Inflammatory macrophage (primary cell): ENCODE data around the gene CD247.

Source experiments
- DNase-seq, 2 donors: peaks; one replicate each; pipeline ENCODE4 v3.0.0-alpha.2; 2020 to 2022

Gene CD247

DNA sequence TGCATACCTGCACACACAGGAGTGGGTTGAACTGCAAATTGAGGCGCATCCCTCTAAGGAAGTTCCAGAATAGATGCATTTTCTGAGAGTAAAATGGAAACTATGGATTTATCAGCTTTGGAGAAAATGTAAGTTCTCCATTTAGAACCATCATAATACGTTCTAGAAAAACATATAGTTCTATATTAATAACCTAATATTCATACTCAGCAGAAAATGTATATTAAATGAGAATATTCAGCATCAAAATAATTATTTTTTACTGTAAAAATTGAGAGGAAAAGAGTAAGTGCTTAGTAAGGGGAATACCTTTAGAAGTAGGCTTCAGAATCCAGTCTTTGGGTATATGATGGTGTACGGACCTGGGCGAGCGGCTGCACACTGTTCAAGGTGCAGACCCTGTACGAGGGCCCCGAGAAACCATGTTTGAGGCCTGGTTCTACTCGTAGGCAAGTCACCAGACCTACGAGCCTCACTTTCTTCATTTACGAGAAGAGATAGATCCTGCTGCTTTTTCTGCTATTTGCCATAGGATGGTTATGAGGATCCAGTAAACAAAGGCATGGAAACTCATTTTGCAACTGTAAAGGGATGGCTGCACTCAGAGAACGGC, 6.8 kb downstream of the CD247 start:
- no peak for DNase-seq

GRCh38 chr1:167510881-167511280, 7.4 kb downstream of the CD247 start:
- DNase-seq, result no peak

DNA sequence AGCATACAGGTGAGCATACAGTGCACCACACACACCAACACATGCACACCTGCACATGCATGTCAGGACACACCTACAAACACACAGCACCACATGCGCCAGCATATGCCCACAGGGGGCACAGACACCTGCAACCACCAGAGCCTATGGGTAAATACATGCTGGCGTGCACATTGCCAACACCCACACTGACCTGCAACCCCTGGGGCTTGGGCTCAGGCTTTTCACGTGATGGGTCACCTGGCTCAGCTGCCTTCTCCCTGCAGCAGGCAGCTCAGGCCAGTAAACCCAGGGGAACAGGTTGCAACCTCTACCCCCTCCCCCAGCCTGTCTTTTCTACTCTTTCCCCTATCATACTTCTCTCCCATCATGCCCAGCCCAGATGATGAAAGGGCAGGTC, 8.1 kb downstream of the CD247 start:
- DNase-seq, result no peak

DNA sequence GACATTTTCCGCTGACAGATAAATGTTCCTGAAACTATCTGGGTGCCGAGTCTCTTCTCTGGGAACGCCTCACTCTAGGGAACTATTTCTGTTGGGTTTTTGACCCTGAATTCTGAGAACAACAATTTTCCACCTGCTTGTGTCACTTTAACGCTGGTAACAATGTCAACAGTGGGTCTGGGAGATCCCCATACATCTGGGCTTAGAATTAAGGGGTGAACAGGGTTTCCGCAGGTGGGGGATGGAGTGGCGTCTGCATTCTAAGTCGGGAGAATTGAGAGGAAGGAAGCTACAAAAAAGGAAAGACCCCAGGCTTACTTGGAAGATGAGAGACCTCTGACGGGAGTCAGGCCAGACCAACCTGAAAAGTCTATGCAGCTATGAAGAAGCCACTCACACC, 8.7 kb downstream of the CD247 start:
- DNase-seq, result no peak

DNA sequence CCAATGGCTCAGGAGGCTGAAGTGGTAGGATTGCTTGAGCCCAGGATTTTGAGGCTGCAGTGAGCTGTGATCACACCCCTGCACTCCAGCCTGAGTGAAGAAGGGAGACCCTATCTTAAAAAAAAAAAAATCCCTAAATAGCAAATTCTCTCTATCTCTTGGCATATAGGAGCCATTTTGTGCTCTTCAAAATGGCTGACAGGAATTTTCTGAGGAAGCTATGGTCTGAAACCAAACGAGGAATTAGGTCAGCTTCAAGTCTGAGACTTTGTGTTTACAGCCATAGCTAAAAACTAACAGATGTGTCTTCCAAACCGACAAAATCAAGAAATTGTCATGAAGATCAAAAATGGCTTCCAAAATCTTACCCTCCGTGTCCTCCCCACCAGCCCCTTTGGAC, 10.6 kb downstream of the CD247 start:
- no peak for DNase-seq

DNA sequence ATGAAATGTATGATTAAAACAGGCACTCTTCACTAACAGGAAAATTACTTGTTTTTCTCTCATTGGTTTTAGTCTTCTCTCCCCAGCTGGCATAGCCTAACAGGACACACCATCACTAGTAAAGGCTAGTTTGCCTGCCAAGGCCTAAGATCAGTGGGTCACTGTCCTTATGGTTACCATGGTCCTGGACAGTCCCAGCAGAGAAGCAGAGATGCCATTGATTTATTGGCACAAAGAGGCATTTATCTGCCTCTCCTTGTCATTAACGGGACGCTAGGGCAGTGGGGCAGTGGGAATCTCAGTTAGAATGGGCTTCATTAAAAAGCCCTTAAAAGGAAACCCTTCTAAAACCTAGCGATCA, 13.9 kb downstream of the CD247 start:
- DNase-seq, result no peak

DNA sequence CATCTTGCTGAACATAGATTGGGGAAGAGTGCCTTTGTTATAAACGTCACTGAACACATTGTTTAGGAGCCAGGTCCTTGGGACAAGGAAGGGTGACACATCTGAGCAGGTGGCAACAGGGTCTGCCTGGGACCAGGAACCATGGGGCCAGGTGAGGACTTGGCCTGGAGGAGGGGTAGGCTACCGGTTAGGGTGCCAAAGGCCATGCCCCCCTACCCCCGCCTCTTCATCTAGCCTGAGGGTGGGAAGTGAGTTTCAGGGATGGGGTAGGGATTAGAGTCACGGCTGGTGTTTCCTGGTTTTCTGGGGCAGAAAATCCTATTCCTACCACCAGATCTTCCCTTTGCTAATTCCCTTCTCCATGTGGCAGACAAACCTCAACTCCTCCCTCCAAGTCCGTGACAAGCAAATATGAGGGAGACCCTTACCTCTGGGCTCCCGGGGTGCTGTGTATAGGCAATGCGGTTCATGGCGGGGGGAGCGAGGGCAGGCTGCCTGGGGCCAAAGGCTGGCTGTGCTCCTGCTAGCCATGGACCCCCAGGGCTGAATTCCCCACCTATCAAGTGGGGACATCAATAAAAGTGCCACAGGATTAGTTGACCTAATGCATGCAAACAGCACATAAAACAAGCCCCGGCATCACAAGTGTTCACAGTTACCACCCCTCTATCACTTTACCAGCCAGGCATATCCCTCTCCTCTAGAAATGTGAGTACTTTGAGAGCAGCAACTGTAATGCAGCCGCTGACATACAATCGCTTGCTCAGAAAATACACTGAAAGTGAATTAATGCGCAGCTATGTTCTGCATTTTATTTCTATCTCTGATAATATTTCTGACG, 14.5 kb downstream of the CD247 start:
- no peak for DNase-seq

GRCh38 chr1:167502719-167503462, 15.4 kb downstream of the CD247 start:
- no peak for DNase-seq

GRCh38 chr1:167502192-167502551, 16.2 kb downstream of the CD247 start:
- no peak for DNase-seq

- no peak for DNase-seq
Observed at GRCh38 chr1:167501515-167502191, 16.7 kb downstream of the CD247 start.

DNA sequence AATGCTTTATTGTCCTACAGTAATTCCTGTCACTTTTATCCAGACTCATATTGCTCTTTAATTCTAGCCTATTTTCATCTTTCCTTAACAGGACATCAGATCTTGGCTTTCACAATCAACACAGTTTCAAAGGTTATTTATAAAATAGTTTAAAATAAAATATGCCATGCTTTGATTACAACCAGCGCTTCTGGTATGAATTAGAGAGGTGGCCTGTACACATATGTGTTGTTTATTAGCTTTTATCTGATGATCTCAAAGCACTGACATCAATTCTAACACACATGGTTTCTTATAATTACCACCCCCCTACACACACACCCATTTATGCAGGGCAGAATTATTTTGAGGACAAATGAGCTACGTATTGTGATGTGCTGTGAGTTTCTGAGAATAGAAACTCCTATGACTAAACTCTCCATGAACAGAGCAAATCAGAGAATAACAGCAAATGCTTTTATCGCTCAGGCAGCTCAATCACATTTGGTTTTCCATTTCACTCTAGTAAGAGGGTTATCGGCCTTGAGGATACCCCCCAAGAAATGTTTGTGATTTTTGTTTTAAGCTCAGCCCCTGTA, 18.0 kb downstream of the CD247 start:
- no peak for DNase-seq

DNA sequence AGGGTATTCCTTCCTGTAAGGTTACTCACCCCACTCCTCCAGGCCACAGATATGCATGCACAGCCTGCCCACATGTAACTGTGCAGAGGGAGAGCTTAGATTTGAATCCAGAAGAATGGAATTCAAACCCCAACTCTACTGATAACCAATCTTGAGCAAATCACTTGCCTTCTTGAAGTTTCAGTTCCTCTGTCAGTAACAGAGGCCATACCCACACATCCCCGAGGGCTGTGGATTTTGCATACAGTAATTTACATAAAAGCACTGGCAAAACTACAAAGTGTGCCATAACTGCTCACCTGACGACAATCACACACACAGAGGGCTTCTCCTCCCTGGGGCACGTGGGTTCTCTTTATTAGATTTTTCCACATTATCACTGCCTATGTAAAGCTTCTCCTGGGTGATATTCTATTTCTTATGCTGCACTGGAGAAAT, 18.6 kb downstream of the CD247 start:
- DNase-seq, result peak in 1 of 2 donors; percentile 15

DNA sequence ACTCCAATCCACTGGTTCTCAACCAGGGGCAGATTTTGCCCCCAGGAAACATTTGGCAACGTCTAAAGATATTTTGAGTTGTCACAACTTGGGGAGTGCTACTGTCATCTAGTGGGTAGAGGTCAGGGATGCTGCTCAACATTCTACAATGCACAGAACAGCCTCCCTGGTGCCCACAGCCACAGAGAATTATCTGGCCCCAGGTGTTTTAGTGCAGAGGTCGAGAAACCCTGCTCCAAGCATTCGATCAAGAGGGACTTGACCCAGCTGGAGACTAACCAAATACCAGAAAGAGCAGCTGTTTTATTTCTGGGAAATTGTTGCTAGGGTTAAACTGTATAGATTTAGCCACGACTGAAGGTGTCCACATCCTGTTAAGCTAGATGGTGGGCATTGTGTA, 19.2 kb downstream of the CD247 start:
- DNase-seq, result no peak

GRCh38 chr1:167496797-167497619, 21.3 kb downstream of the CD247 start:
- no peak for DNase-seq

- DNase-seq, result no peak
Observed at GRCh38 chr1:167493372-167493771, 25.0 kb downstream of the CD247 start.

GRCh38 chr1:167492481-167492910, 25.8 kb downstream of the CD247 start:
- no peak for DNase-seq

DNA sequence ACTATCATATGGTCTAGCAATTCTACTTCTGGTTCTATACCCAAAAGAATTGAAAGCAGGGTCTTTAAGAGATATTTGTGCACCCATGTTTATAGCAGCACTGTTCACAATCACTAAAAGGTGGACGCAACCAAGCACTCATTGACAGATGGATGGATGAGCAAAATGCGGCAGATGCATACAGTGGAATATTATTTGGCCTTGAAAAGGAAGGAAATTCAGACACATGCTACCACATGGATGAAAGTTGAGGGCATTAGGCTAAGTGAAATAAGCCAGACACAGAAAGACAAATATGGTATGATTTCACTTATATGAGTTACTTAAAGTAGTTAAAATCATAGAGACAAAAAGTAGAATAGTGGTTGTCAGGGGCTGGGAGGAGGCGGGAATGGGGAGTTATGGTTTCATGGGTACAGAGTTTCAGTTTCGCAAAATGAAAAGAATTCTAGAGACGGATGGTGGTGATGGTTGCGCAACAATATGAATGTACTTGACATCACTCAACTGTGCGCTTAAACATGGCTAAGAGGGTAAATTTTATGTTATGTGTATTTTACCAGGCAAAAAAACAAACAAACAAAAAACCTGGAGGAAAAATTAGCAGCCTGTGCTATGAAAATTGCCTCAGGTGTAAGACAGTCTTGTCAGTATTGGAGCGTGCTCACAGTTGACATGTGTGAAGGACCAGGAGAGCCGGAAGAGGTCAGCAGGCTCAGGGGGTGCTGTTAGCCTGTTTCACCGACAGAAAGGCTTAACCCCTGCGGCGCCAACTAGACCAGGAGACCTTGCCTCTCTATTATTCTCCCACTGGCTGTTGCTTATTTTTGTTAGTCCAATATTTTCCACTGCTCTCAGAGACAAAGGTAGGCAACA, 26.5 kb downstream of the CD247 start:
- DNase-seq, result no peak

DNA sequence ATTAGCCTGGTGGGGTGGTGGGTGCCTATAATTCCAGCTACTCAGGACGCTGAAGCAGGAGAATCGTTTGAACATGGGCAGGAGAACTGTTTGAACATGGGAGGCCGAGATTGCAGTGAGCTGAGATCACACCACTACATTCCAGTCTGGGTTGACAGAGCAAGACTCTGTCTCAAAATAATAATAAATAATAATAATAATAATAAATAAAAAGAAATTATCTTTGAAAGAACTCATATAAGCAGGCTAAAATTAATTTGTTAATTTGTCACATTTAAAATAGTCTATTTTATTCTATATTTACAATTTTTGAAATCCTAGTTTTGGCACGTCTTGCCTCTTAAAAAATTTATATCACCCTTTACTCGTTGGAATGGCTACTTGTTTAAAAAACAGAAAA, 27.6 kb downstream of the CD247 start:
- no peak for DNase-seq

DNA sequence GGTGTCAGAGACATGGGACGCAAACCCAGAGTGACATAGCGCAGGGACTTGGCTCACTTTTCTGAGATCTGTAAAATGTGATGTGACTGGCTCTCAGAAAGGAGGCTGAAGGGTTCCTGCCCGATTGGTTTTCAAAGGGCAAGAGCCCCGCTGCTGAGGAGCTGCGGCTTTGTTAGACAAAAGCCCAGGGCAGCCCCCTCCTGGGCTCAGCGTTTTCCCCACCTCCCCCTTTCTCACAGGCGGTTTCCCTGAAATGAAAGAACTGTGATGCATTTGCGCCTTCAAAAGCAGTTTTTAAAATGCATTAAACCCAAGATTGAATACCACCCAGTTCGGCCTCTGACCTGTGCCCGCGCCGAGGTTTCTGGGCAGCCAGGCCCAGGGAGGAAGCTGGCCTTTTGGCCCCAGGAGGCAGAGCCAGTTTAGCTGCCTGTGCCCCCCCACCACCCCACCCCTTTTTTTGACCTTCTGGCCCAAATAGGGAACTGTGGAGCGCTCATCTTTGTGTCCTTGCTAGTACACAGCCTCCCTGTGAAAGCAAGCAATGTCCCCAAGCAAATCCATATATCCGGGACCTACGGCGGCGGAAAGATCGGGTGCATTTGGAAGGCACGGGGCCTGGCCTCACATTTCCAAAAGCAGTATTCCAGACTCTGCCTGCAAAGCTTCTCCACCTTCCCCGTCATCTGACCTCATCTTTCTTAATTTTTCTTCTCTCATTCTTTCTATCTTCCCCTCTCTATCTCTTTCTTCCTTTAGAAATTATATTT, 28.6 kb downstream of the CD247 start:
- DNase-seq, result no peak

- DNase-seq, result no peak
Observed at GRCh38 chr1:167488786-167489185, 29.5 kb downstream of the CD247 start.
